Spleen (tissue), 7 donors: ENCODE data around the gene CELF3.

ENCODE experiments used
- CTCF ChIP-seq, 11 experiments: fragments of 200-600 bp in 7 of 11; fragments of 450-650 bp in 4 of 11; sonication (generic) in 4 of 11; IDR thresholded peaks in 8 of 11; conservative IDR thresholded peaks in 3 of 11; 1 replicate in 7 of 11; 2 replicates in 4 of 11; pipeline versions ENCODE4 v1.4.0 to v1.8.0; 2016 to 2021; ENCODE audit warnings: antibody characterized with exemption in 11 of 11, inconsistent platforms in 4 of 11, mild to moderate bottlenecking in 1 of 11
- POLR2A ChIP-seq, 3 donors: fragments of 450-650 bp; IDR thresholded peaks; one replicate each; pipeline ENCODE4 v1.5.1; 2017; ENCODE audit warnings: antibody characterized with exemption in 3 of 3, mild to moderate bottlenecking in 1 of 3
- POLR2AphosphoS5 ChIP-seq, 3 donors: sonication (generic); formaldehyde crosslinking; IDR thresholded peaks; one replicate each; pipeline ENCODE4 v1.5.1; 2017; ENCODE audit warnings: antibody characterized with exemption in 3 of 3
- donor health status: DM: no; HTN: no; CAD: no; lungs with moderate emphysema.
- donor health status: DM: no; HTN: no; CAD: no.
- donor health status: DM: no; HTN: no; CAD: no.

GRCh38 chr1:151711951-151712350, 4.7 kb downstream of the CELF3 start:
- TF ChIP-seq CTCF (IDR thresholded peaks at IDR 0.05 in 8 of 11, conservative IDR thresholded peaks at IDR 0.05 in 3 of 11): no peak
- TF ChIP-seq POLR2AphosphoS5 (IDR thresholded peaks at IDR 0.05): no peak
- TF ChIP-seq POLR2A (IDR thresholded peaks at IDR 0.05): no peak
